Right atrium auricular region (tissue), 2 donors: ENCODE data around the gene WDR70. TPM values are rescaled to one million over a fixed set of nuclear protein-coding genes. Genes with fewer than 3 reads are reported as not detected.

Source experiments
- DNase-seq: peaks from one replicate; pipeline ENCODE4 v3.0.0-alpha.2; 2019; ENCODE audit warnings: low spot score
- H3K27ac ChIP-seq, 2 donors: fragments of 200-600 bp; sonication (generic); 1 replicate in 1 of 2; 2 replicates in 1 of 2; pipeline ENCODE4 v1.5.1; 2016 to 2019
- H3K27me3 ChIP-seq, 2 donors: fragments of 200-600 bp; sonication (generic); one replicate each; pipeline versions ENCODE4 v1.5.1 to v1.6.0; 2017 to 2019
- H3K36me3 ChIP-seq: fragments of 200-600 bp; sonication (generic); one replicate; pipeline ENCODE4 v1.5.1; 2016
- H3K4me1 ChIP-seq, 2 donors: fragments of 200-600 bp; sonication (generic); one replicate each; pipeline versions ENCODE4 v1.5.1 to v1.6.0; 2017 to 2019
- H3K4me3 ChIP-seq, 2 donors: fragments of 200-600 bp; sonication (generic); 1 replicate in 1 of 2; 2 replicates in 1 of 2; pipeline ENCODE4 v1.5.1; 2017 to 2019; ENCODE audit warnings: mild to moderate bottlenecking in 1 of 2, moderate library complexity in 1 of 2
- H3K9me3 ChIP-seq, 2 donors: fragments of 200-600 bp; sonication (generic); one replicate each; pipeline ENCODE4 v1.5.1; 2019
- CTCF ChIP-seq, 2 donors: fragments of 200-600 bp; sonication (generic); IDR thresholded peaks; one replicate each; pipeline ENCODE4 v1.5.1; 2019; ENCODE audit warnings: antibody characterized with exemption in 2 of 2
- total RNA-seq, 2 donors: library from RNA; depleted of rRNA; stranded (reverse); fragments of >200 nt; gene quantifications; one replicate each; pipeline ENCODE4 v1.1.0, GENCODE V29; 2016

WDR70 gene
- total RNA-seq, 2 donors from 2014 or later: 8.2 to 12.2 TPM

DNA sequence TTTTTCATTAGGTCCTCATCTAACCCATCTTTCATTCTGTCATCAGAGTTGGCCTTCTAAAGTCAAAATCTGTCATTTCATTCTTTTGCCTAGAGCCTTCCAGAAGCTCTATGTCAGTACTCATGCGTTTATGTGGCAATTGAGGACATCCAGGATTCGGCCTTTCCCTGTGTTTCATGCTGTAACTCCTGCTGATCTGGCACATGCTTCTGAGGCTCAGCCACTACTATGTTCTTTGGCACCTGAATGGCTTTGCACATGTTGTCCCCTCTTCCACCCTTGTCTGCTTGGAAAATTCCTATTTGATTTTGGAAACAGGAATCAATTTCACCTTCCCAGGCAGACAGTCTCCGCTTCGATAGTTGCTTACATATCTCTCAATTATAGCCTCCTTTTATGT lies 375.9 kb downstream of the WDR70 start:
- DNase-seq: no peak
- H3K27me3 ChIP-seq: no peaks in the 10 kb centered on the region
- H3K4me1 ChIP-seq: no peaks in the 10 kb centered on the region
- H3K27ac ChIP-seq: no peak overlapping the region
- no peaks in the 10 kb centered on the region for H3K36me3 ChIP-seq
- no peak overlapping the region for H3K4me3 ChIP-seq
- peaks cover 0 to 3% of the 10 kb centered on the region in 2 donors for H3K9me3 ChIP-seq
- no peak for TF ChIP-seq CTCF (IDR thresholded peaks at IDR 0.05)

DNA sequence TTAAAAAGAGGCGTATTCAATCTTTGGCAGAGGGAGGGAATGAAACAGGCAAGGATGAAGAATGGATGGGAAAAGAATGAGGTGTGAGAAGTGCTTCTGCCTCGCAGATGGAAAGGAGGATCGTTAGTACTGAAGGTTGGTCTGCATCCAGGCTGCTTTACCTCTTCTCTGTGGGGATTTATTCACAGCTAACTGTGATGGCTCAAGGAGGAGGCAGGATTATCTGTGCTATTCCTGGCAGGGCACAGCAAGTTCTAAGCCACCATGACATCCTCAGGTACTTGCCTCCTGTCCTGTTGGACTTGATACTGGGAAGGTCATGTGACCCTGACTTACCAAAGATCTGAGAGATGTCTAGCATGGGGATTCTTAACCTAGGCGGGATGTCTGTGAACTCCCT lies 376.5 kb downstream of the WDR70 start:
- H3K9me3 ChIP-seq: peaks cover 0 to 3% of the 10 kb centered on the region in 2 donors
- H3K27me3 ChIP-seq: no peaks in the 10 kb centered on the region
- no peak overlapping the region for H3K27ac ChIP-seq
- H3K36me3 ChIP-seq: no peaks in the 10 kb centered on the region
- H3K4me3 ChIP-seq: no peak overlapping the region
- H3K4me1 ChIP-seq: no peaks in the 10 kb centered on the region
- DNase-seq: no peak
- TF ChIP-seq CTCF (IDR thresholded peaks at IDR 0.05): no peak

- Histone ChIP-seq H3K4me3 (no peak overlapping the region), H3K4me1 (no peaks in the 10 kb centered on the region), H3K9me3 (peaks cover 0 to 3% of the 10 kb centered on the region in 2 donors), H3K27me3 (no peaks in the 10 kb centered on the region), H3K36me3 (no peaks in the 10 kb centered on the region), H3K27ac (no peak overlapping the region)
- no peak for TF ChIP-seq CTCF (IDR thresholded peaks at IDR 0.05)
- DNase-seq: no peak
Measured at GRCh38 chr5:37756248-37756647, 377.1 kb downstream of the WDR70 start.

- Histone ChIP-seq H3K4me3 (no peak overlapping the region), H3K9me3 (peaks cover 0 to 3% of the 10 kb centered on the region in 2 donors), H3K4me1 (no peaks in the 10 kb centered on the region), H3K27ac (no peak overlapping the region), H3K36me3 (no peaks in the 10 kb centered on the region), H3K27me3 (no peaks in the 10 kb centered on the region)
- no peak for DNase-seq
- no peak for TF ChIP-seq CTCF (IDR thresholded peaks at IDR 0.05)
Measured at GRCh38 chr5:37757980-37758582, 379.0 kb downstream of the WDR70 start.

DNA sequence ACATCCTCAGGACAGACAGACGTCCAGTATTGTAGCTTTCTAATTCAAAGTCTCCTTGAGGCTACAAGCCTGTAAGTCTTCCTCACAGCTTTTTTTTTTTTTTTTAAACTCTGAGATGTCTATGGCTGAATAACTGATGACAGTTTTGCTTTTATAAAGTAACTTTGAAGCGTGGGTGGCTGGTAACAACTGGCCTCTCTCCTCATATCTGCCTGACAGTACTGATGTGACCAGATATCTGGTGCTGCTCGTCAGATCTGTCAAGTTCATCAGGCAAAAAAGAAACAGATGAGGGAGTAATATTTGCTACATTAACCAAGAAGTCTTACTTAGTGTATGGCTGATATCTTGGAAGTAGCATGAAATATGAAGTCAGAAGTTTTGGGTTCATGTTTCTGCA lies 388.1 kb downstream of the WDR70 start:
- Histone ChIP-seq H3K9me3 (no peaks in the 10 kb centered on the region), H3K36me3 (no peaks in the 10 kb centered on the region), H3K27ac (no peak overlapping the region), H3K4me1 (no peaks in the 10 kb centered on the region), H3K27me3 (no peaks in the 10 kb centered on the region), H3K4me3 (no peak overlapping the region)
- DNase-seq: no peak
- TF ChIP-seq CTCF (IDR thresholded peaks at IDR 0.05): no peak

- H3K36me3 ChIP-seq: no peaks in the 10 kb centered on the region
- no peaks in the 10 kb centered on the region for H3K4me1 ChIP-seq
- no peaks in the 10 kb centered on the region for H3K9me3 ChIP-seq
- no peaks in the 10 kb centered on the region for H3K27me3 ChIP-seq
- H3K4me3 ChIP-seq: no peak overlapping the region
- no peak for TF ChIP-seq CTCF (IDR thresholded peaks at IDR 0.05)
- H3K27ac ChIP-seq: no peak overlapping the region
- DNase-seq: no peak
Measured at GRCh38 chr5:37767961-37768360, 388.8 kb downstream of the WDR70 start.
